ENCODE data around the gene PRR27.

DNA sequence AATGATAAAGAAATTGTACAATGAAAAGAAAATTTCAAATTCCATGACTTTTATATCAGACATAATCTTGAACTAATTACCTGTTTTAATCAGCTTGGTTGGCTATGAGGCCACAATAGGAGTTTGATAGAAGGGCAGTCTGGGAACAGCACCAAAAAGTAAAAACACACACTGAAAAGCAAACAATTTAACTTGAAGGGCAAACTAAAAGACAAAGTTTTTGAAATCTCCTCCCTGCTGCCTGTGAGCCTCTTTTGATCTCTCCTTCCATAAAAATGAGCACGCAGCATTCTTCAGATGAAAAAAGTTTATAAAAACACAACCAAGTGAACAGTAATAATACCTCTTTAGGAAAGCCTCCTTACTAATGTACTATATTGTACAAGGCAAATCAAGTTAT lies 49.6 kb downstream of the PRR27 start:
- TF ChIP-seq POLR2A (IDR thresholded peaks at IDR 0.05; ENCODE audit: low read length) (no peak), GATA1 (IDR thresholded peaks at IDR 0.05; ENCODE audit: low read depth, low read length) (no peak)

Data from erythroblast (primary cell).